ENCODE measurements around the gene TFAM. TPM values are rescaled to one million over a fixed set of nuclear protein-coding genes. Genes with fewer than 3 reads are reported as not detected.

Gene TFAM
- total and polyA plus RNA-seq, 2 of the 8 experiments (the other 6 are each of a cell fraction or from before 2014, with no cell fraction given), result 29.3 to 97.3 TPM

GRCh38 chr10:58361353-58361752 lies 23.9 kb upstream of the TFAM start (continued):
- TF ChIP-seq CHD7 (IDR thresholded peaks at IDR 0.05; ENCODE audit: insufficient replicate concordance, low read length) (no peak), JUN (IDR thresholded peaks at IDR 0.05; ENCODE audit: low read depth, low read length) (no peak), ATF3 (IDR thresholded peaks at IDR 0.05; ENCODE audit: insufficient read depth, low read depth, low read length) (no peak), CREB1 (IDR thresholded peaks at IDR 0.05) (no peak), JUND (IDR thresholded peaks at IDR 0.05; ENCODE audit: low read length) (no peak), RBBP5 (IDR thresholded peaks at IDR 0.05; ENCODE audit: borderline replicate concordance, low read depth, low read length) (no peak), SIN3A (conservative IDR thresholded peaks at IDR 0.05 in 1 of 2, IDR thresholded peaks at IDR 0.05 in 1 of 2; ENCODE audit: low read depth in 1 of 2, low read length in 2 of 2) (no peak)

Data from H1 (cell line).